HepG2 (cell line): ENCODE measurements around the gene TIMM23B. TPM values are rescaled to one million over a fixed set of nuclear protein-coding genes. Genes with fewer than 3 reads are reported as not detected.

Experiments
- ARID4A ChIP-seq: sonication (generic); formaldehyde crosslinking; IDR thresholded peaks from 2 replicates; pipeline ENCODE4 v1.5.0; 2020; ENCODE audit warnings: mild to moderate bottlenecking, missing genetic modification reagents, borderline replicate concordance
- ARNTL ChIP-seq: sonication (generic); formaldehyde crosslinking; IDR thresholded peaks from 2 replicates; pipeline ENCODE4 v1.4.0; 2020; ENCODE audit warnings: mild to moderate bottlenecking, missing genetic modification reagents
- HOXA9 ChIP-seq: sonication (generic); formaldehyde crosslinking; IDR thresholded peaks from 2 replicates; pipeline ENCODE4 v1.8.1; 2022; ENCODE audit warnings: missing genetic modification reagents, mild to moderate bottlenecking, moderate library complexity, borderline replicate concordance
- MIER3 ChIP-seq: IDR thresholded peaks from 2 replicates; pipeline ENCODE4 v1.6.1; 2016; ENCODE audit warnings: missing compliant biosample characterization, borderline replicate concordance
- POGK ChIP-seq: sonication (generic); formaldehyde crosslinking; conservative IDR thresholded peaks from 2 replicates; pipeline ENCODE4 v1.8.0; 2022; ENCODE audit warnings: mild to moderate bottlenecking, moderate library complexity, missing genetic modification reagents
- POGZ ChIP-seq: sonication (generic); formaldehyde crosslinking; IDR thresholded peaks from 2 replicates; pipeline ENCODE4 v1.4.0; 2020; ENCODE audit warnings: mild to moderate bottlenecking, missing genetic modification reagents
- SAP130 ChIP-seq: IDR thresholded peaks from 2 replicates; pipeline ENCODE4 v1.6.1; 2016; ENCODE audit warnings: low read depth
- STAG1 ChIP-seq: sonication (generic); formaldehyde crosslinking; IDR thresholded peaks from 2 replicates; pipeline ENCODE4 v1.4.0; 2020; ENCODE audit warnings: missing genetic modification reagents
- TAF1 ChIP-seq: sonication (generic); formaldehyde crosslinking; IDR thresholded peaks from 2 replicates; pipeline ENCODE4 v1.4.0; 2020; ENCODE audit warnings: missing genetic modification reagents
- ZBTB10 ChIP-seq: sonication (generic); formaldehyde crosslinking; IDR thresholded peaks from 2 replicates; pipeline ENCODE4 v1.4.0; 2020; ENCODE audit warnings: missing genetic modification reagents, borderline replicate concordance
- ZNF232 ChIP-seq: sonication (generic); formaldehyde crosslinking; IDR thresholded peaks from 2 replicates; pipeline ENCODE4 v1.4.0; 2020; ENCODE audit warnings: missing genetic modification reagents, borderline replicate concordance
- ZNF383 ChIP-seq: sonication (generic); formaldehyde crosslinking; IDR thresholded peaks from 2 replicates; pipeline ENCODE4 v1.4.0; 2020; ENCODE audit warnings: missing genetic modification reagents, mild to moderate bottlenecking, borderline replicate concordance
- ZNF557 ChIP-seq: sonication (generic); formaldehyde crosslinking; IDR thresholded peaks from 2 replicates; pipeline ENCODE4 v1.4.0; 2020; ENCODE audit warnings: missing genetic modification reagents
- ZNF747 ChIP-seq: sonication (generic); formaldehyde crosslinking; IDR thresholded peaks from 2 replicates; pipeline ENCODE4 v1.8.1; 2023; ENCODE audit warnings: missing genetic modification reagents, mild to moderate bottlenecking, borderline replicate concordance
- ZNF788 ChIP-seq: sonication (generic); formaldehyde crosslinking; IDR thresholded peaks from 2 replicates; pipeline ENCODE4 v1.5.0; 2020; ENCODE audit warnings: mild to moderate bottlenecking, missing genetic modification reagents, borderline replicate concordance
- ZSCAN5A ChIP-seq: sonication (generic); formaldehyde crosslinking; IDR thresholded peaks from 2 replicates; pipeline ENCODE4 v1.8.0; 2022; ENCODE audit warnings: mild to moderate bottlenecking, missing genetic modification reagents, borderline replicate concordance
- polyA plus RNA-seq, 8 experiments: library from polyadenylated mRNA; depleted of rRNA in 3 of 8; stranded (reverse) in 7 of 8; unstranded in 1 of 8; fragments of >200 nt; fragmentation: Illumina TruSeq in 4 of 8; extraction: Trizol in 4 of 8; gene quantifications; 2 replicates each; pipeline versions ENCODE4 v1.2.1 to v1.2.3, GENCODE V29; 2011 to 2016; ENCODE audit warnings: low read depth in 4 of 8, missing spikeins in 1 of 8, mixed read lengths in 1 of 8; ENCODE audit not compliant: insufficient read depth in 1 of 8
- total RNA-seq, 5 experiments: library from RNA; depleted of rRNA; stranded (reverse); fragments of >200 nt; fragmentation: Illumina TruSeq; extraction: Trizol; gene quantifications; 2 replicates each; pipeline ENCODE4 v1.2.3, GENCODE V29; 2016; ENCODE audit warnings: low read depth in 1 of 5

Gene TIMM23B
- total and polyA plus RNA-seq, 2 of the 13 experiments (the other 11 are each of a cell fraction or from before 2014, with no cell fraction given), result 10.8 to 13.0 TPM

- TF ChIP-seq ARID4A (CRISPR knock-in tag) (peak; percentile 94; the same call in 1 of the 2 replicates), ZNF747 (peak; percentile 59; the same call in 1 of the 2 replicates), HOXA9 (CRISPR knock-in tag) (peak; percentile 61; the same call in 1 of the 2 replicates), ZSCAN5A (peak; percentile 30; the same call in 1 of the 2 replicates), ZBTB10 (CRISPR knock-in tag) (peak; percentile 68; the same call in 1 of the 2 replicates), ZNF383 (CRISPR knock-in tag) (0 out of 2 replicates have a peak, but pooled peaks have one; percentile 49), TAF1 (CRISPR knock-in tag) (peak; percentile 77; the same call in 1 of the 2 replicates), MIER3 (peak; percentile 47; the same call in 1 of the 2 replicates), ZNF232 (CRISPR knock-in tag) (0 out of 2 replicates have a peak, but pooled peaks have one; percentile 29), STAG1 (peak; percentile 24; the same call in 1 of the 2 replicates), ARNTL (CRISPR knock-in tag) (peak; percentile 51; the same call in 1 of the 2 replicates), POGK (peak; percentile 54; the same call in 1 of the 2 replicates), SAP130 (peak; percentile 97), ZNF788 (peak; percentile 79; the same call in 1 of the 2 replicates), ZNF557 (CRISPR knock-in tag) (0 out of 2 replicates have a peak, but pooled peaks have one; percentile 35), POGZ (CRISPR knock-in tag) (peak; percentile 71; the same call in 1 of the 2 replicates)
These were observed at the start of gene TIMM23B, which contains the start of gene PARG (continued) for GRCh38 chr10:49941447-49942338.
